ENCODE measurements around the gene HGS. TPM values are rescaled to one million over a fixed set of nuclear protein-coding genes. Genes with fewer than 3 reads are reported as not detected.

Gene HGS
- total RNA-seq, 4 donors from 2014 or later = 118 to 186 (median 171) TPM

GRCh38 chr17:81695211-81695610 lies 11.4 kb downstream of the HGS start:
- TF ChIP-seq POLR2A (IDR thresholded peaks at IDR 0.05) = no peak
- no peak for TF ChIP-seq CTCF (IDR thresholded peaks at IDR 0.05)
- Histone ChIP-seq H3K27me3 (no peaks in the 10 kb centered on the region), H3K9me3 (no peaks in the 10 kb centered on the region), H3K4me1 (no peaks in the 10 kb centered on the region), H3K27ac (no peak overlapping the region), H3K4me3 (no peak overlapping the region), H3K36me3 (peaks cover 0 to 95% (median 0%) of the 10 kb centered on the region in 3 donors)
- DNase-seq = no peak

GRCh38 chr17:81695801-81696200 lies 12.0 kb downstream of the HGS start:
- H3K4me1 ChIP-seq = peaks cover 0 to 4% (median 0%) of the 10 kb centered on the region in 4 donors
- no peaks in the 10 kb centered on the region for H3K27me3 ChIP-seq
- H3K27ac ChIP-seq = no peak overlapping the region
- peaks cover 0 to 95% (median 0%) of the 10 kb centered on the region in 3 donors for H3K36me3 ChIP-seq
- H3K9me3 ChIP-seq = no peaks in the 10 kb centered on the region
- no peak for DNase-seq
- no peak overlapping the region for H3K4me3 ChIP-seq
- no peak for TF ChIP-seq CTCF (IDR thresholded peaks at IDR 0.05)
- no peak for TF ChIP-seq POLR2A (IDR thresholded peaks at IDR 0.05)

GRCh38 chr17:81696218-81696941 lies 12.6 kb downstream of the HGS start:
- Histone ChIP-seq H3K36me3 (peaks cover 0 to 95% (median 0%) of the 10 kb centered on the region in 3 donors), H3K27ac (no peak overlapping the region), H3K4me3 (no peak overlapping the region), H3K27me3 (no peaks in the 10 kb centered on the region), H3K9me3 (no peaks in the 10 kb centered on the region), H3K4me1 (peaks cover 0 to 10% (median under 1%) of the 10 kb centered on the region in 4 donors)
- TF ChIP-seq POLR2A (IDR thresholded peaks at IDR 0.05) (no peak), CTCF (IDR thresholded peaks at IDR 0.05) (no peak)
- no peak for DNase-seq

- Histone ChIP-seq H3K36me3 (peaks cover 0 to 89% (median 0%) of the 10 kb centered on the region in 3 donors), H3K9me3 (no peaks in the 10 kb centered on the region), H3K27me3 (no peaks in the 10 kb centered on the region), H3K4me1 (peaks cover 8 to 20% (median 11%) of the 10 kb centered on the region in 4 donors), H3K27ac (no peak overlapping the region), H3K4me3 (no peak overlapping the region)
- TF ChIP-seq POLR2A (IDR thresholded peaks at IDR 0.05) (no peak), CTCF (IDR thresholded peaks at IDR 0.05) (no peak)
- no peak for DNase-seq
Observed at GRCh38 chr17:81697261-81698044, 13.6 kb downstream of the HGS start.

GRCh38 chr17:81700353-81701287 lies 16.8 kb downstream of the HGS start:
- Histone ChIP-seq H3K27me3 (no peaks in the 10 kb centered on the region), H3K27ac (no peak overlapping the region), H3K4me3 (no peak overlapping the region), H3K4me1 (peaks cover 8 to 33% (median 16%) of the 10 kb centered on the region in 4 donors), H3K9me3 (no peaks in the 10 kb centered on the region), H3K36me3 (peaks cover 0 to 61% (median 0%) of the 10 kb centered on the region in 3 donors)
- TF ChIP-seq POLR2A (IDR thresholded peaks at IDR 0.05) (no peak), CTCF (IDR thresholded peaks at IDR 0.05) (no peak)
- no peak for DNase-seq

Data from Peyer's patch (tissue), 4 donors.